Islet of Langerhans (tissue), 1 donor: Measurements from ENCODE around the gene AOAH.

Experiments used
- FAIRE-seq: peaks from one replicate; lab custom pipeline; 2011; peaks lifted over from hg19 to GRCh38; lab: Jason Lieb, UNC

The AOAH gene, protein sequence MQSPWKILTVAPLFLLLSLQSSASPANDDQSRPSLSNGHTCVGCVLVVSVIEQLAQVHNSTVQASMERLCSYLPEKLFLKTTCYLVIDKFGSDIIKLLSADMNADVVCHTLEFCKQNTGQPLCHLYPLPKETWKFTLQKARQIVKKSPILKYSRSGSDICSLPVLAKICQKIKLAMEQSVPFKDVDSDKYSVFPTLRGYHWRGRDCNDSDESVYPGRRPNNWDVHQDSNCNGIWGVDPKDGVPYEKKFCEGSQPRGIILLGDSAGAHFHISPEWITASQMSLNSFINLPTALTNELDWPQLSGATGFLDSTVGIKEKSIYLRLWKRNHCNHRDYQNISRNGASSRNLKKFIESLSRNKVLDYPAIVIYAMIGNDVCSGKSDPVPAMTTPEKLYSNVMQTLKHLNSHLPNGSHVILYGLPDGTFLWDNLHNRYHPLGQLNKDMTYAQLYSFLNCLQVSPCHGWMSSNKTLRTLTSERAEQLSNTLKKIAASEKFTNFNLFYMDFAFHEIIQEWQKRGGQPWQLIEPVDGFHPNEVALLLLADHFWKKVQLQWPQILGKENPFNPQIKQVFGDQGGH

DNA sequence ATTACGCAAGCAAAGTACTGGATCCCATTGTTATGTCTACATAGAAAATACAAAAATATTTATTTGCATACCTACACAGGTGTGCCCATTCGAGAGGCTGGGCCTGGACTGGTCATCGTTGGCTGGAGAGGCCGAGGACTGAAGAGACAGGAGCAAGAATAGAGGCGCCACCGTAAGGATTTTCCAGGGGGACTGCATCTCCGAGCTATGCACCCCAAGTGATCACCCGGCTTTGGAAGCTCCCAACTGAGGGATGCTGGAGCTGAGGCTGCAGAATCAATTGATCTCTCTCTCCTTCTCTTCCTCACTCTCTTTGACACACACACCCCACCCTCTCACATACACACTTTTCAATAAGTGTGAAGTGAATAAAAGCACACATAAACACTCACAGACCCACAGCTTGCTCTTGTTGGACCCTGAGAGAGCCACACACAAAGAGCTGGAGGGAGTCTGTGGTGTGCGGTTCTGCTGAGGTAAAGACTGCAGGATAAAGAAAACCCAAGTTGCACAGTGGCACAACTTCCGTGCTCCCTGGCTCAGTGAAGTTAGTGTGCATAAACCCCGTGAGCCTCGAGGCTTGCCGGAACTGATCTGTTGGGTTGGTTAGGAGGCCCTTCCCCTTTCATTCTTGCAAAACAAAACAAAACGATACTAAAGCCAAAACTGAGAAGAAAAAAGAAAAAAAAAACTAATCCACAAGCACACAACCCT, at the start of gene AOAH:
Gene AOAH (minus strand): TSS at position 544 of the 714 bp plus-strand sequence. CDS start 346 bp downstream, at position 198.
- no peak for FAIRE-seq

DNA sequence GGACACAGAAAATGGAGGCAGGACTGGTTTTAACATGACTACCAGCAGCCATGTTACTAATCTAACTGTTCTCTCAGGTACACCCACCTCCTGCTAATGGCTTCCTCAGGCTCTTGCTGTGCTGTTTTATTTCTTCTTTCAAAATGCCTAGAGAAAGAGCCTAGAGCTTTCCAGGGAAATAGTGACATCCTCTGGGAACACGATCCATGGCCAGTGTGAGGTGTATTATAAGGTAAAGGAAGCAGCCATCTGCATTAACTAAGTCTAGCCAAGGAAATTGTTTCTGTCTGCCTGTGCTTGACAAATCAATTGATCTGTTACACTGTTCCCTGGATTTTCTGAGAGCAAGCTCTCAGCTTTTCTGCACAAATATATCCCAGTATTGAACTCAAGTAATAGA, 42.2 kb upstream of the AOAH start:
- FAIRE-seq = no peak

- FAIRE-seq = no peak
Observed at GRCh38 chr7:36765605-36766004, 41.3 kb upstream of the AOAH start.

- FAIRE-seq = no peak
Observed at GRCh38 chr7:36764929-36765328, 40.6 kb upstream of the AOAH start.

DNA sequence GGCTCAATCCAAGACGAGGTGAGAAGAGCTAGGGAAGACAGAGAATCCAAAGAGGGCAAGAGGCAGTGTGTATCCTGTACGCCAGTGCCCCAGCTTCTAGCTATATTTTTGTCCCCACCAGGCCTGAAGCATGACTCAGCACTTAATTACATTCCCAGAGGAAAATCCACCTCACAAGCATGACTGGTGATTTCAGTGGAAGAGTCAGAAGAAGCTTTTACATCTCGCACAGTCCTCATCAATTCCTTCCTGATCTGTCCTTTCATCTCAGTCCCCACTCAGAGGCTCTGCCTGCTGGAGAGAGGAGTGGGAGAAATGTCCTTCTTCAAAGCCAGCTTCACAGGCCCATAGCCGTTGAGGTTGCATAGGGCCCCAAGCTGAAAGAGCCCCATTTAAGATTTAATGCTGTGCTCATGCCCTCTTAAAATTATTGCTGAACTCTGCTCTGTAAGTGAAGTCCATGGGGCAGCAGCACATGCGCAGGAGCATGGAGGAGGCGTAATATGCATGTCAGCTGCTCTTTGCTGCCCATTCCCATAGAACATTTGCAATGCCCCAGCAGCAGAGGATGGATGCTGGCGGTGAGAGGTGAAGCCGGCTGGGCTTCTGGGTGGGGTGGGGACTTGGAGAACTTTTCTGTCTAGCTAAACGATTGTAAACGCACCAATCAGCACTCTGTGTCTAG, 39.0 kb upstream of the AOAH start:
- no peak for FAIRE-seq

DNA sequence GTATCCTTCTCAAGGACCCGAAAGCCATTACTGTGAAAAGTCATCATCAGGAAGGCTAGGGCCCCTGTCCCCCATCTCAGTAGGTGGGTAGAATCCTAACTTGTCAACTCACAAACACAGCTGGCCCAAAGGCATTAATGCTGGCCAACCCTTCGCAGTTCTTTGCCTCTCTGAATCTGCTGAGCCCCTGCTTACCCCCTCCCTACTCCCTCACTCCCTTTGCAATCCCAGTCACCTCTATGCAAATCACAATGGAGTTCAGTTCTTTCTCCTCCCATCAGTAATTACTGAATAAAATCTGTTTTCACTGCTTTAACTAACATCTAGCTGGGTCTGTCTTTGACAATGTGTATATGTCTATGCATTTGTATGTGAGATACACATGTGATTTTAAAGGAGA, 38.1 kb upstream of the AOAH start:
- no peak for FAIRE-seq

DNA sequence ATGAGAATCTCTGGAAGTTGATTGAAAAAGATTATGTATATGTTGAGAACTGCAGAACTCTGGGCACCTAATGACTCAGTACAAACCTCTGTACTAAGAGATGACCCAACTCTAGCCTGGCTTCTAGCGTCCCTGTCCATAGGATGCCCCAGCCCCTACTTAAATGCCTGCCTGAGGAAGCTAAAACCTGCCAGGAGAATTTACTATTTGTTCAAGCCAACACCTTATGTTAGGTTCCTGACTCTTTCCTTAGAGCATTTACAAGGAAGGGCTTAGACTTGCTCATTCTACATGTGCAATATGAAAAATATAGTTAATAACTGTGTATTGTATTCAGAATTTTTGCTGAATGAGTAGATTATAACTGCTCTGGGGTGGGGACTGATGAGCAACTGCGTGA, 37.5 kb upstream of the AOAH start:
- no peak for FAIRE-seq

DNA sequence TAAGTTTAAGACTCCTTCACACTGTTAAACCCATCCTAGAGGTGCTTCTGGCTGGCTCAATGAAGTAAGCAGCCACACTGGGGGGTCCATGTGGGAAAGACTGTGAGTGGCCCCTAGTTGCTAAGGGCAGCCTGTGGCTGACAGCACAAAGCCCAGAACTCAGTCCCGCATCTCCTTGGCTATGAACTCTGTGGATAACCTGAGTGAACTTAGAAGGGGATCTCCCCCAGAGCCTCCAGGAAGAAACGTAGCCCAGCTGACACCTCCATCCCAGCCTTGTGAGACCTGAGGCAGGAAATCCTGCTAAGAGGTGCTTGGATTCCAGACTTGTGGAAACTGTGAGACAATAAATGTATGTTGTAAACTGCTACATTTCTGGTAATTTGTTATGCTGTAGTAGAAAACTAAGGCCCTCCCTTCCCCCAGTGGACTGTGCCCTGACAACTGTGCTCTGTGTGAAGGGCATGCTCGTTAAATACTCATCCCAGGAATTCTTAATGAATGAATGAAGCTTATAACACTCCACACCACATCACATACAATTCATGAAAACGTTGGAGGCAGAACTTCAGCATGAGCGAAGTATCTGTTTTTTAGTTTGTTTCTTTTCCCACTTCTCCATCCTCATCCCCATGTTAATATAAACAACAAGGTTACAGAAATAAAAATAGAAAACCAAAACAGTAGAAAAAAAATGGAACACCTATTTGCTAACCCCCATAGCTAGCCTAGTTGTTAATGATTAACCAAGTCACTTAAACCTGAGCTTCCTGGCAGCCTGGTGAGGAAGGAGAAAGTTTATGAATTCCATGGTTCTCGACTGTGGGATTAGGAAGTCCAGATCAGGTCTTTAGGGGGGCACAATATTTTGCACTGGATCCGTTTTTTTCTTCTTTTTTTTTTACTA, 36.8 kb upstream of the AOAH start:
- FAIRE-seq = no peak

DNA sequence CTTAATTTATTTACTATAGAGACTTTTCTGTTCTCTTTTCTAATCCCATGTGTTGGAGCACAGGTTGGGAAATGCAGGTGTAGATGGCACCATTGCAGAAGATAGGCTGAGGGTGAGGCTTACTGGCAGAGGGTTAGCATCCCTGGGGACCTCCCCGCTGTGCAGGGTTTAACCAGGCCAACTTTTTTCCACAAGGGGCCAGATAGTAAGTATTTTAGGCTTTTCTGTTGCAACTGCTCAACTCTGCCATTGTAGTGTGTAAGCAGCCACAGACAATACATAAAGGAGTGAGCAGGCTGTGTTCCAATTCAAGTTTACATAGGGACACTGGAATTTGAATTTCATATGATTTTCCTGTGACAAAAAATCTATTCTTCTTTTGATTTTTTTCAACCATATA, 34.6 kb upstream of the AOAH start:
- FAIRE-seq = no peak

GRCh38 chr7:36755484-36755883, 31.2 kb upstream of the AOAH start:
- FAIRE-seq = no peak

GRCh38 chr7:36752026-36752711, 27.9 kb upstream of the AOAH start:
- no peak for FAIRE-seq

DNA sequence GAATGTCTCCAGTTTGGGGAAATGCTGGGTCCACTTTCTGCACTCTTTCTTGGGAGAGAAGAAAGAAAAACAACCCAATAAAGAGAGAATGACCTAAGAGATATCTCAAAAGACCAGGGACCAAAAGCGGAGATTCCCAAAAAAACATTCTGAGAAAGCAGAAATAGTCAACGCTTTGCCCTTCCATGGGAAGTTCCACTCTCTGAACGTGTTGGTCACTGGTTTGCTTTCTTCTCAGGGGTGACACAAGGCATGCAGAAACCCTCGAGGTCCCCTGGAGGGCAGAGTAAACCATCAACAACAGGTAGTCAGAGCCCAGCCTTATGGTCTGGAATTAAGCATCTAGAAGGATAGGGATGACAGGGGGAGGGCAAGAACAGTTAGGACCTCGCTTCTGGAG, 26.2 kb upstream of the AOAH start:
- no peak for FAIRE-seq

DNA sequence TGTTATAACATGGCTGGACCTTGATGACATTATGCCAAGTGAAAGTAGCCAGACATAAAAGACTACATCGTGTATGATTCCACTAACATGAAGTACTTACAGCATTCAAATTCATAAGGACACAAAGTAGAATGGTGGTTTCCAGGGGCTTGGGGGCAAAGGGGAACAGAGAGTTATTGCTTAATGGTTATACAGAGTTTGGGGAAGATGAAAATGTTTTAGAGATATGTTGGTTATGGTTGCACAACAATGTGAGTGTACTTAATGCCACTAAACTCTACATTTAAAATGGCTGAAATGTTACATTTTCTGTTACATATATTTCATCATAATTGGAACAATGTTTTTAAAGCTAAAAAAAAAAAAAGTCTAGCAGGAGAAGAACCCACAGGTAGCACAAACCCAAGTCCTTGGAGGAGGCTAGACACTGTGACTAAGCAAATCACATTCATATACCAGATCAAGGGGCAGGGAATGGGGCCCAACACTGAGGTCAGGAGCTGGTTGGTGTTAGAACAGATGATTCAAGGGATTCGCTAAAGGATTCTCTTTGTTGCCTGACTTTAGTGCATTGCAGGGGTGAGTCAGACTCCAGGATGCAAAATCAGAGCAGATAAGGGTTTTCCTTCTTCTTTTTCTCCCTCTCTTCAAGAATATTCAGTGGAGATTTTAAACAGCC, 25.1 kb upstream of the AOAH start:
- FAIRE-seq = no peak

GRCh38 chr7:36748017-36748487, 23.8 kb upstream of the AOAH start:
- FAIRE-seq = no peak

DNA sequence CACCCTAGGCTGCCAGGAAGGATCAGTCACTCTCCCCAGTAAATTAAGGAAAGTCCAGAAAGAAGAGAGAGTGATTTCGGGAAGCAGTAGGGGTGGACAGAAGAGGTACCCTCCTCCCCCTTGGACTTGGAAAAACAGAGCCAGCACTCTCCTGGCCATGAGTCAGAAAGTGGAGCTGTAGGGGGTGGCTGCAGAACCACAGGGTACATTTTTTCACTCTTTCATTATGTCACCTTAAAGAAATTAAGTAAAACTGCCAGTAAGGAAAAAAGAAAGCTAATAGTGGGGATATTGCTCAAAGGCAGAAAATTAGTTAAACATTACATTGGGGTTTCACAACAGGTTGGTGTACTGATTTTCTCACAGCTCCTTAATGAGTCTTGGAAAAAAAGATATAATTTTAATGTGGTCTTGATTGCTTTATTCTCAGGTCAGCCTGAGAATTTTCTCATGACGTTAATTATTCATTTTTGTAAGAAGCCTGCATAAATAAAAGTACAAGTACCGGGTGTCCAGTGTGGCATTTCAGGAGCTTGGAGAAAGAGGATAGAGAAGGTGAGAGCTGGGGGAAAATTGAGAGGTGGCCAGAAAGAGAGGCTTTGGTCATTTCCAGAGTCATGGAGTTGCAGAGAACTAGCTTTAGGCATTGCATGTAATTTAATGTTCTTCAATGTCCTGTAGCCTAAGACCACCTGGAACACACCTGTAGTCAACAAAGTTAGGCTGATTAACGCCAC, 23.2 kb upstream of the AOAH start:
- FAIRE-seq = no peak

DNA sequence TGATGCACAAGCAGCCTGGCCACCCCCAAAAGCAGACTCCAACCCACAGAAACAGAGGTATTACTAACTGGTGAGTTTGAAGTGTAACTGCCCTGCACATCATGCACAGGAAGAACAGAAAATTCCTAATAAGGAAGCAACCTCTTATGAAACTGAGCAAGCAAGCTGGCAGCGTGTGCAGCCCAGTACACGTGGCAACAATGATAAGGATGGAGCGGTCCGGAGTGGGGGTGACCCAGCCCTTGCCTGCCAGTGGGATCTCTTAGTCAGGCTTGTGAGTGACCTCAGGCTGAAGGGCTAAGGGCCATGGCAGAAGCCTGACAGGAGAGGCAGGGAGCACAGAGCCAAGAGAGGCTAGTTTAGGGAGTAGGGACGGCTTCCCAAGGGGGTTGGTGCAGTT, 22.1 kb upstream of the AOAH start:
- no peak for FAIRE-seq

DNA sequence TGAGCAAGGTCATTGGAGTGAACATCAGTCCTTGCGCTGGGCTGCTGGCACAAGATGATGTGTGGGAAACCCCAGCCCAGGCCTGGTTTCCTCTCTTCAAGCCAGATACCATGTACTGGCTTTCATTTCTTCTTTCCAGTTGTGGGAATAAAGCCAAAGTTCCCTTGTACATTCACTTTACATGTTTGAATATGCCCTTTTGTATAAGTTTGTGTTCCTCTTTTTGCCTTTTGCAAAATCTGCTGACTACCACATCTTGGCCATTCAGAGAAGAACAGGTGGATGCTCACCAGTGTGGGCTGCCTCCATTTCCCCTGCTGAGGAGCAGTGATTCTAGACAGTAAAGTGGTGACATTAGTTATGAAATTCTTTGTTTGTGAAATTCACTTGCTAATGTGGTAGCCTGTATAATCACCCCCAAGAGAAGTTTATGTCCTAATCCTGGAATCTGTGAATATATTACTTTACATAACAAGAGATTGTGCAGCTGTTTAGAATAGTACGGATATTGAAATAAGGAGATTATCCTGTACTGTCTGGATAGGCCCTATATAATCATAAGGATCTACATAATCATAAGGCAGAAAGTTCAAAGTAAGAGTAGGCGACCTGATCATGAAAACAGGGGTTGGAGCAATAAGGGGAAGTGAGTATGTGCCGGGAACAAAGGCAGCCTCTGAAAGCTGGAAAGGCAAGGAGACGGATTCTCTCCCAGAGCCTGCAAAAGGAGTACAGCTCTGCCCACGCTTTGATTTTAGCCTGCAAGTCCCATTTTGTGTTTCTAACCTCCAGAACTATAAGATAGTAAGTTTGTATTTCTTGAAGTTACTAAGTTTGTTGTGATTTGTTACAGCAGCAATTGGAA, 18.8 kb upstream of the AOAH start:
- no peak for FAIRE-seq

DNA sequence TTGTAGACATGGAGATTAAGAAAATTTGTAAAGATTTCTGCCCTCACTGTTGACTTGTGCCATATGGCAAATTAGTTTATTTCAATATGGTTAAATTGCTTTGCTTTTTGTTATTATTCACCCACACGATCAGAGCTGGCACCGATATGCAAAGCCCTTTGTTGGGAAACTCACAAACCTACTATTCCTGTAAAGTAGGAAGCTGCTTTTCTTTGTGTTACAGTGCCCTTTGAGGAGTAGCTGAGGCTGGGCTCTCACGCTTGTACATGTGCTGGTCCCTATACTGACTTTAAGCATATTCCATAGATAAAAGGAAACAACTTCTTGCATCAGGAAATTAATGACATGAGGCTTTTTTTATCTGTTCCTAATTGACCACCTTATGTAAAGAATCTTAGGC, 17.6 kb upstream of the AOAH start:
- no peak for FAIRE-seq

DNA sequence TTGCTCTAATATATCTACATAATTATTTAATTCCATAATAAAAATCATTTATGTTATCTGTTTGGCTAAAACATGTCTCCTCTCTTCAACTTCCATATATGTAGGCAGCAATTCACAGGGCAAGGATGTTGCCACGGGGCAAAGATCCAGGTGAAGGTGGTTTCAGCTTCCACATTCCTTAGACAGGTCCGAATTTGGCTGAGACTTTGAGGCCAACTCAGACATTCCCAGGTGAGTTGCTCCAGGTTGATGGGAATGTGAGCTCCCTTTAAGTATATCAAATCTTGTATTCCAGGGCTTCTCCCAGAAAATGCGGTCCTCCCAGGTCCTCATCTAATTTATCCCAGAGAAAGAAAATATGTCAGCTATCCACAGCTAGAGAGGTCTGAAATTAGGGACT, 15.1 kb upstream of the AOAH start:
- FAIRE-seq = no peak
